Measurements from ENCODE around the gene EDARADD. TPM values are rescaled to one million over a fixed set of nuclear protein-coding genes. Genes with fewer than 3 reads are reported as not detected.

Gene EDARADD
- polyA plus RNA-seq, 12 donors, result 0.19 to 16.6 (median 0.42) TPM; not detected in 2

DNA sequence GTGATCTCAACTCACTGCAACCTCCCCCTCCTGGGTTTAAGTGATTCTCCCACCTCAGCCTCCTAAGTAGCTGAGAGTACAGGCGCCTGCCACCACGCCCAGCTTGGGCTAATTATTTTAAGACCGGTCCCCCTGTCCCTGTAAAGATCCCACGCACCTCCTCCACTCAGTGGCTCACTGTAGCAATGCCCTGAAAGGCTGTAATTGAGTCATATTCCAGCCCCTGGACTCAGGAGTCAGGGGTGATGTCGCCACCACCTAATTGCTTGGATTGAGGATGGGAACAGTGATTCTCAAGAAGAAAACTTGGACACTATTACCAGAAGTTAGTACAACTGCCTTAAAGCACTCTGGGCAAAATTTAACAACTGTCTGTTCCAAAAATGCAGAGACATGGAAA lies 3.1 kb upstream of the EDARADD start:
- DNase-seq, result no peak

GRCh38 chr1:236392182-236392581 lies 1.9 kb upstream of the EDARADD start:
- no peak for DNase-seq

DNA sequence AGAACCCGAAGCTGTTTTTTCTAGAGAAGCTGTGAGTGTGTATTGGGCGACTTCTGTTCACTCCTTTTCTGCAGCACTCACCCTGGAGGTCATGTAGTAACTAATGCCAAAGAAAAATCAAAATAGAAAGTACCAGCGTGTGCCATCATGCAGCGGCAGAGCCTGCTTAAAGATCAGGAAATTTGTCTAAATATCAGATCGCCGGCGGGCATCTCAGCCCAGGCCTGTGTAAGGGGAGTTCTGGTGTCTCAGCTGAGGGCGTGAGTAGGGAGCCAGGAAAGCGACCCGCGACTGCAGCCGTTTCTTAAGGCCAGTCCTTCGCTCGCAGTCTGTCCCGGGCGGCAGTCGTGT lies 768 bp downstream of the EDARADD start:
- peak; percentile 9 for DNase-seq

DNA sequence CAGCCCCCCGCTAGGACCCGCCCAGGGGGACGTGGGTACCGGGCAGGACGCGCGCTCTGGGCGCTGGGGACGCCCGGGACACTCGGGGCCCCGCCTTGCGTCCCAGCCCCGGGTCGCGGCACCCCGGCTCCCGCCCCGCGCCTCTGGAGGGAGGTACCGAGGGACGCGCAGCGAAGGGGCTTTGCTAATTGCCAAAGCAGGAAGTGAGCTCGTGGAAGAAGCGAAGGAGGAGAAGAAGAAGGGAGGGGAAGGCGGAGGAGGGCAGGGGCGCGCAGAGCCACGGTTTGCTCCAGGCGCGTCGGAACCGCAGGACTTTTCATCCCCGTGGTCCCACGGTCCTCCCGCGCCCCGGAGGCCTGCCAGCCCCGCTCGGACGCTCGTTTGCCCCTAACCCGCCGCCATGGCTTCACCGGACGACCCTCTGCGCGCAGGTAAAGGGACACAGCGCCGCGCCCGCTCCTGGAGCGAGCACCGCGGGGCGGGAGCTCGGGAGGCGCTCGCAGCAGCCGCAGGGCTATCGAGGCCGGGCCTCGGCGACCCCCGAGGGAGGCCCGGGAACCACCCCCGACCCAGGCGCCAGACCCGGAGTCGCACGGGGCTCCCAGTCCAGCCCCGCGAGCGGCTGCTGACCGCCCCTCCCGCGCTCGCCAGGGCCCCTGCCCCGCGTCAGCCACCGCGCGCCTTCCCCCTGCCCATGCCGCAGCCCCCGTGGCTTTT lies 1.3 kb downstream of the EDARADD start:
- DNase-seq, result peak; percentile 5

DNA sequence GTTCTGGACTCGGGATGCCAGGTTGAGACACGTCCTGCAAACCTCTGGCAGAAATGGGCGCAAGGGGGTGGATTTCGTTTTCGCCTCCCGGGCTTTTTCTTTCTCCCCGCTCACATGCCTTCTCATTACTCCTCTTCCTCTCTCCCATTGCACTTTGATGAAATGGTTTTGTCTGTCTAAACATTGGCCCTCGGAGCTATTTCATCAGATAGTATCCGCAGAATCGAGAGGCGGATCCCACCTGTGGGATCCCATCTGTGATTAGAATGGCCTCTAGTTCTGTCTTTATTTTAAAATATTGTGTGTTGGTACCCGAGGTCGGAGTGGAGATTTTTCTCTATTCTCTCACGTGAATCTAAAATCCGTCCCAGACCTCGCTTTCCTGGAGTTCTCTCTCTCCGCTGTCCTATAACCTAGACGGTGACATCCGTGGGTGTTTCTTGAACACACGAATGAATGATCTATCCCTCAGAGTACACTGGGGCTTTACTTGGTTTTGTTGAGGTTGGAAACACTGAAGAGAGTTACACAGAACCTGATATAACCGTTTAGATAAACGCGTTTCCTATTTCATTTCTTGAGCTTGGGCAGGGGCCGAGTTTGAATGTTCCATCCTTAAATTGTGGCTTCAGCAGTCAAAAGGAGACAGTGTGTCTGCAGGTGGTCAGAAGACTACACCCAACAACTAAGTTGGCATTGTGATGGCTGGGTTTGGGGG lies 2.0 kb downstream of the EDARADD start:
- DNase-seq, result no peak

DNA sequence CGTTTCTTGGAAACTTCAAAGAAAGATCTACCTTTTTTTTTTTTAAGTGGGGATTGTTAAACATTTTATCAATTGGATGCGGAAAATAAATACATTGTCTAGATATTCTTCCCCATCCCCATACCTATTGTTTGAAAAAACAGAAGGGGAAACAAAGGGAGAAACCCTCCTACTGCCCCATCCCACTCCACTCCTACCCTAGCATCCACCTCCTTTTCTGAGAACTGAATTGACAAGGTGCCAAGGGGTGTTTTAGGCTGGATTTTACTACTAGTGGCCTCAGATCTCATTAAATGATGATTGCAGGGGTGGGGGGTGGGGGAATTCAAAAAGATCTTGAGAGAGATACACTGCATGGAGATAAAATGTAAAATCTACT lies 2.6 kb downstream of the EDARADD start:
- no peak for DNase-seq

DNA sequence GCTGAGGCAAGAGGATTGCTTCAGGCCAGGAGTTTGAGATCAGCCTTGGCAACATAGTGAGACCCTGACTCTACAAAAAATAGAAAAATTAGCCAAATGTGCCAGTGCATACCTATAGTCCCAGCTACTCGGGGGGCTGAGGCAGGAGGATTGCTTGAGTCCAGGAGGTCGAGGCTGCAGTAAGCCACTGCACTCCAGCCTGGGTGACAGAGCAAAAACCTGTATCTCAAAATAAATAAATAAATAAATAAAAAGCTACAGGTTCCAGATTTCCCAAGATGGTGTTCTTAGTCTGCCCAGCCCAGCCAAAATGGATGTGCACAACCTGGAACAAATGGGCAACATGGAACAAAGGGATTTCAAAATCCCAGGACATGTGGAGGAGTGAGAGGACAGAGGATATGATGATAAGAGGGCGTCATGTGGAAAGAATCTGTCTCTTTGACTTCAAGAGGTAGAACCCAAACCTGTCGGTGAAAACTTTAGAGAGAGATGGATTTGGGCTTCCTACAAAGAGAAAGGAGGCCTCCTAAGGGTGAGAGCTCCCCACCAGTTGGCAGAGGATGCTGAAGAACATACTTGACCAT lies 3.2 kb downstream of the EDARADD start:
- no peak for DNase-seq

- no peak for DNase-seq
These were observed 4.5 kb downstream of the EDARADD start for GRCh38 chr1:236398538-236398937.

- no peak for DNase-seq
These were observed 6.0 kb downstream of the EDARADD start for GRCh38 chr1:236400061-236400603.

DNA sequence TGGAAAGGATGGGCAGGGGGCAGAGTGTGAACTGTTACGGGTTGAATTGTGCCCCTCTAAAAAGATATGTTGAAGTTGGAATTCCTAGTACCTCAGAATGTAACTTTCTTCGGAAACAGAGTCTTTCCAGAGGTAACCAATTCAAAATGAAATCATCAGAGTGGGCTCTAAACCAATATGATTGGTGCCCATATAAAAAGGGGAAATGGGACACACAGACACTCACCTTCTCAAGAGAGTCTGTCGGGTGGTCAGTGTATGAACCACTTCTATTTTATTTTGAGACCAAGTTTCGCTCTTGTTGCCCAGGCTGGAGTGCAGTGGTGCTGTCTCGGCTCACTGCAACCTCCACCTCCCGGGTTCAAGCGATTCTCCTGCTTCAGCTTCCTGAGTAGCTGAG lies 7.6 kb downstream of the EDARADD start:
- DNase-seq, result no peak

DNA sequence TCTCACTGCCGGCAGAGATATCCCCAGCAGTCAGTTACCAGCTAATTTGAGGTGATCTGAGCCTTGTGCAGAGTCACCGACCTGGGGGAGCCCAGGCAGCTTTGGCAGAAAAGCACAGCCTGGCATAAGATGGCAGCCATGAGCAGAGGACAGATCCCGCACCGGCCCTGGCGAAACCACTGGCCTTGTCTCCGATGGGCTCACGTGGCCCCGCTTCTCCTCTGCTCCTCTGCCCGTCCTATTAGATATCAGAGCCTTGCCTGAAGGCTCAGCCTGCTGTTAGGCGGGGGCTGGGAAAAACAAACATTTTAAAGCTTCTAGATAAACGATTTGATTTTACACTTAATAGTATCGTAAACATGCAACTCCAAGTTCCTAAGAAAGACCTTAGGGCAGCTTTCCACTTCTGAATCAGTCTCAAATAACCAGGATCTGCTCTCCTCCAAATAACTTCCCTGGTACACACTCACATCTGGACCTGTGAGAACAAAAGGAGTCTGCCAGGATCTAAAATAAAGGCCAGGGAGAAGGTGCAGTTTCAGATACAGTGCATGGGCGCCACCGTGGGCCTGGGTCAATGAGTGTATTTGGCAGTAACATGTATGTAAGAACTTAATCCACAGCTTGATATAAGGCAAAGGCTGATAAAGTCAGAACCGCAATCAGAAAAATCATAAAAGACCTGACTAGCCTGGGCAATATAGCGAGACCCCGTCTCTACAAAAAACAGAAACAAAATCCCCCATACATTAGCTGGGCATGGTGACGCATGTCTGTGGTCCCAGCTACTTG lies 10.0 kb downstream of the EDARADD start:
- DNase-seq, result no peak

DNA sequence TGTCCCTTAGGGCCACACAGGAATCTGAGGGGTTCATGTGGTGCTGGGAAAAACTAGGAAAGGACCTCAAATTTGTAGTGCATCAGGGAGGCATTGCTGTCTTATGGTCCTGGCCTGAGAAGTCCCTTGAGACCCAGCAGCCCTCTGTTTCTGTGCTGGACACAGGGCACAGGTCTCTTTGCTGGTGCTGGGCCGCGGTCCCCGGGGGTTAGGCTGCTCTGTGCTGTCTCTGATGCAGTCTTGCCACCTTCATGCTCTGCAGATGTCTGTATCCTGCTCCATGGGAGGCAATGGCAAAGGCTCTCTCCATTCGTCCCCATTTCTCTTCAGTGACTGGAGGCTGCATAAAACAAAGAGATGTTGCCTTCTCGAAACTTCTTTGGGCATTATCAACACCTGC lies 13.0 kb downstream of the EDARADD start:
- no peak for DNase-seq

- no peak for DNase-seq
These were observed 19.6 kb downstream of the EDARADD start for GRCh38 chr1:236413688-236414087.

GRCh38 chr1:236416165-236416564 lies 22.1 kb downstream of the EDARADD start:
- DNase-seq, result no peak

- DNase-seq, result no peak
These were observed 23.2 kb downstream of the EDARADD start for GRCh38 chr1:236417336-236417735.

- no peak for DNase-seq
These were observed 25.4 kb downstream of the EDARADD start for GRCh38 chr1:236419502-236419901.

GRCh38 chr1:236421022-236421421 lies 26.9 kb downstream of the EDARADD start:
- DNase-seq, result no peak

DNA sequence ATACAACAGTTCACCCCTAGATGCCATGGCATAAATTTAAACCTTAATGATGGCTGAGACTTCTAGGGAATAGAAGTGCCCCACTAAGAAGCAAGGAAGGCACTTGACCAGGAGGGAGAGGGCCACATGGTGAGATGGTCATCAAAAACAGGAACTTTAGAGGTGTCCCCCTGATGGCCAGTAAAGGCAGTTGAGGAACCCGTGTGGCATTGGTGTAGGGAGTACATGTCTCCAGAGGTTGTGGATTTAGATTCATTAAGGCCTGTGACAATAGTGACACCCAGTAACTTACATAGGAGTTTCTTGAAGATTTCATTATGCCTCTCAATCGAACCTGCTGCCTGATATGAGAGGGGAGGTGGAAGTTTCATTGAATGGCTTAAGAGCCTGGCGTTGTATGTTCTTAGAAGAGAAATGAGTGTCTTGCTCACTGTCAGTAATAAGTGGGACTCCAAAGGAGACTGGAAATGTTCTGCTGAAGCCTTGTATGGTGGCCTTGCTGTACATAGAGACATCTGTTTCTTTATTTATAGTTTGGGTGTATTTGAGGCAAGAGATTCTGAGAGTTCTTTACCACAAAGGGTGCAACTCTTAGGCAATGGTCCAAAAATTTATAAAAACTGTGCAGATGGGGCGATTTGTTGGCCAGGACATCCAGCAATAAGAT lies 27.9 kb downstream of the EDARADD start:
- DNase-seq, result no peak

- DNase-seq, result no peak
These were observed 28.4 kb downstream of the EDARADD start for GRCh38 chr1:236422517-236422876.

GRCh38 chr1:236425031-236425663 lies 31.1 kb downstream of the EDARADD start:
- no peak for DNase-seq

DNA sequence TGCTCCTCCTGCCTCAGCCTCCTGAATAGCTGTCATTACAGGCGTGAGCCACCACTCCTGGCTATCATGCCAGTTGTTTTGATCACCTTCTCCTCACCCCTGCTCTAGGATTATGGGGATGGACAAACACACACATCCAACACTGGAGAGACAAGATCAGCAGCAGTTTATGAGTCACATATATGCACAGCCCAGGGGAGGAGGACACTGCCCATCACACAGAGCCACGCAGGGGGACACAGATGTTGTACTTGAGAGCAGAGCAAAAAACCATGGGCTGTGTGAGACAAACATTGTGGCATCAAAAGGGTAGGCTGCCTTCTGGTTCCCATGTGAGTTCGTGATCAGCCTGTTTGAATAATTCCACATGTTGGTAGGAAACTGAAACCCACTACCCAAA lies 32.1 kb downstream of the EDARADD start:
- no peak for DNase-seq

Data from muscle of arm (tissue), 12 donors.